ENCODE data around the gene CLDN1. TPM values are rescaled to one million over a fixed set of nuclear protein-coding genes. Genes with fewer than 3 reads are reported as not detected.

Gene CLDN1
- total RNA-seq, 2 donors from 2014 or later = 8.7 to 10.2 TPM

DNA sequence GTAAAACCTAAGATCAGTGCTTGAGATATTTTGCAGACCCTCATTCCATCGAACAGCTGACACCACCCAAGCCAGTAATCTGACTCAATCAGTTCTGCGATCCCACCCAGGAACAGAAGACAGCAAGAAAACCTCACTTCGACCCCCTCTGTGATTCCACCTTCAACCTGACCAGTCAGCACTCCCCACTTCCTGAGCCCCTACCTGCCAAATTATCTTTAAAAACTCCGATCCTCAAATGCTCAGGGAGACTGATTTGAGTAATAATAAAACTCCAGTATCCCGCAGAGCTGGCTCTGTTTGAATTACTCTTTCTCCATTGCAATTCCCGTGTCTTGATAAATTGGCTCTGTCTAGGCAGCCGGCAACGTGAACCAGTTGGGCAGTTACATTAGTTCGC lies 40.0 kb upstream of the CLDN1 start:
- H3K4me3 Mint-ChIP-seq = no peak overlapping the region
- no peaks in the 10 kb centered on the region for H3K36me3 ChIP-seq (ENCODE audit: control insufficient read depth, insufficient read depth, low read length)
- H3K27me3 Mint-ChIP-seq (ENCODE audit: insufficient read depth) = no peaks in the 10 kb centered on the region
- H3K4me3 ChIP-seq (ENCODE audit: low read length) = no peak overlapping the region
- no peak for TF ChIP-seq CTCF (conservative IDR thresholded peaks at IDR 0.05)
- H3K27me3 ChIP-seq (ENCODE audit: control insufficient read depth, insufficient read depth, low read length, poor library complexity, severe bottlenecking) = no peaks in the 10 kb centered on the region
- DNase-seq = peak; percentile 59
- H3K9me3 Mint-ChIP-seq = peaks cover 4% of the 10 kb centered on the region
- H3K4me1 ChIP-seq (ENCODE audit: control insufficient read depth, insufficient read depth, low read length) = no peaks in the 10 kb centered on the region
- H3K9me3 ChIP-seq (ENCODE audit: control insufficient read depth, low read length) = no peaks in the 10 kb centered on the region
- no peaks in the 10 kb centered on the region for H3K36me3 Mint-ChIP-seq (ENCODE audit: low read depth)
- H3K9ac ChIP-seq (ENCODE audit: extremely low read depth, low read length, poor library complexity, severe bottlenecking) = no peak overlapping the region
- H3K27ac ChIP-seq (ENCODE audit: low read depth, low read length) = no peak overlapping the region
- peak overlapping the region; percentile 3 for H3K27ac Mint-ChIP-seq
- peaks cover 7% of the 10 kb centered on the region for H3K4me1 Mint-ChIP-seq
- WGBS, 2 experiments (ENCODE audit: insufficient coverage in 1 of 2, insufficient read length in 1 of 2) = 33 to 49% methylated on average over 8 to 9 of the region's 9 CpGs

DNA sequence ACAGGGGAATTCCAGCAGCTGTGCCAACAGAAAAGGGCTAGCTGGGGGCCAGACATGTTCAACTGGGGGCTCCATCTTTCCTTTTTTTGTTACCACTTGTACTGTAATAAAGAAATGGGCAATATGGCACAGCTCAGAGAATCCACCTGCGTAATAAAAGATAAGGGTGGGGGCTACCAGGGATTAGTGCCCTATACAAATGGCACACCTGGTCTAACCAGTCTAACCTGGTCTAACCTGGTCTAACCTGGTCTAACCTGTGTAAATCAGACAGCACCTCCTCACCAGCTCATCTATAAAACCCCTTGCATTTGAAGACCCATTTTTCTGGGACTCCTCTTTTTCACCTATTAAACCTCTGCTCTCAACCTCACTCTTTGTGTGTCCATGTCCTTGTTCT lies 39.5 kb upstream of the CLDN1 start:
- no peak for DNase-seq
- H3K4me1 ChIP-seq (ENCODE audit: control insufficient read depth, insufficient read depth, low read length) = no peaks in the 10 kb centered on the region
- no peaks in the 10 kb centered on the region for H3K36me3 ChIP-seq (ENCODE audit: control insufficient read depth, insufficient read depth, low read length)
- H3K9me3 ChIP-seq (ENCODE audit: control insufficient read depth, low read length) = no peaks in the 10 kb centered on the region
- Mint-ChIP-seq H3K27ac (peak overlapping the region; percentile 3), H3K4me1 (peaks cover 7% of the 10 kb centered on the region), H3K36me3 (ENCODE audit: low read depth) (no peaks in the 10 kb centered on the region), H3K9me3 (peaks cover 4% of the 10 kb centered on the region), H3K4me3 (no peak overlapping the region), H3K27me3 (ENCODE audit: insufficient read depth) (no peaks in the 10 kb centered on the region)
- H3K27ac ChIP-seq (ENCODE audit: low read depth, low read length) = no peak overlapping the region
- no peaks in the 10 kb centered on the region for H3K27me3 ChIP-seq (ENCODE audit: control insufficient read depth, insufficient read depth, low read length, poor library complexity, severe bottlenecking)
- H3K9ac ChIP-seq (ENCODE audit: extremely low read depth, low read length, poor library complexity, severe bottlenecking) = no peak overlapping the region
- 97% methylated on average over 1 of the region's 1 CpG; no CpG with 5 or more reads in 1 of the 2 experiments for WGBS, 2 experiments (ENCODE audit: insufficient coverage in 1 of 2, insufficient read length in 1 of 2)
- H3K4me3 ChIP-seq (ENCODE audit: low read length) = no peak overlapping the region
- no peak for TF ChIP-seq CTCF (conservative IDR thresholded peaks at IDR 0.05)

DNA sequence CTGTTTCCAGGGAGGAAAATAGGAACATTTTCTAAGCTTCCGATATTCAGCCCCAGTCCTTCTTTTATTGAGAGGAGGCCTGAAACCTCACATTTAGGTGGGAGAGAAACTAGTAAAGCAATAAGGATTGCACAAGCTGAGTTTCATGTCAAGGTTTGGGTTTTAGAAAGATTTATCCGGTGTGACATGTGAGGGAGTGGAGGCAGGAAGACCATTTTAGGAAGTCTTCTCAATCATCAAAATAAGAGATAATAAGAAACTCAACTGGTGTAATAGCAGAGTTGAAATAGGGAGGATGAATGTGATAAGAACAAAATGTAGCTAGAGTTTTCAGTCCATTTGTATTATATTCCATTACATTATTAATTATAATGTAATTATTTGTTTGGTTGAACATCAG lies 38.0 kb upstream of the CLDN1 start:
- H3K27ac Mint-ChIP-seq = no peak overlapping the region
- DNase-seq = no peak
- Histone ChIP-seq H3K36me3 (ENCODE audit: control insufficient read depth, insufficient read depth, low read length) (no peaks in the 10 kb centered on the region), H3K4me1 (ENCODE audit: control insufficient read depth, insufficient read depth, low read length) (no peaks in the 10 kb centered on the region), H3K27me3 (ENCODE audit: control insufficient read depth, insufficient read depth, low read length, poor library complexity, severe bottlenecking) (no peaks in the 10 kb centered on the region), H3K9me3 (ENCODE audit: control insufficient read depth, low read length) (no peaks in the 10 kb centered on the region), H3K27ac (ENCODE audit: low read depth, low read length) (no peak overlapping the region), H3K4me3 (ENCODE audit: low read length) (no peak overlapping the region), H3K9ac (ENCODE audit: extremely low read depth, low read length, poor library complexity, severe bottlenecking) (no peak overlapping the region)
- no peak overlapping the region for H3K4me3 Mint-ChIP-seq
- H3K9me3 Mint-ChIP-seq = peaks cover 4% of the 10 kb centered on the region
- H3K36me3 Mint-ChIP-seq (ENCODE audit: low read depth) = no peaks in the 10 kb centered on the region
- H3K4me1 Mint-ChIP-seq = peaks cover 7% of the 10 kb centered on the region
- TF ChIP-seq CTCF (conservative IDR thresholded peaks at IDR 0.05) = no peak
- H3K27me3 Mint-ChIP-seq (ENCODE audit: insufficient read depth) = no peaks in the 10 kb centered on the region
- 95 to 100% methylated on average over 1 to 2 of the region's 2 CpGs for WGBS, 2 experiments (ENCODE audit: insufficient coverage in 1 of 2, insufficient read length in 1 of 2)
